Pancreas (tissue), 10 donors: ENCODE measurements around the gene NSDHL. TPM values are rescaled to one million over a fixed set of nuclear protein-coding genes. Genes with fewer than 3 reads are reported as not detected.

ENCODE experiments used
- ATAC-seq, 4 donors: fragments of 200-7000 bp; cut with Tn5 transposase; one replicate each; pipeline versions ENCODE4 v1.8.0 to v1.9.1; 2020; ENCODE audit warnings: mild to moderate bottlenecking in 4 of 4, moderate library complexity in 4 of 4
- DNase-seq, 6 donors: peaks; one replicate each; pipeline ENCODE4 v3.0.0-alpha.2; 2020
- FAIRE-seq: peaks from 2 replicates; lab custom pipeline; 2012; peaks lifted over from hg19 to GRCh38; lab: Jason Lieb, UNC
- H3K27ac ChIP-seq, 4 donors: fragments of 200-600 bp; sonication (generic); 1 replicate in 3 of 4; 2 replicates in 1 of 4; pipeline versions ENCODE4 v1.5.0 to v1.8.0; 2020
- H3K27me3 ChIP-seq, 4 donors: fragments of 200-600 bp; one replicate each; pipeline ENCODE4 v1.8.0; 2021
- H3K36me3 ChIP-seq, 3 donors: fragments of 200-600 bp; sonication (generic) in 1 of 3; one replicate each; pipeline versions ENCODE4 v1.5.0 to v1.8.0; 2020 to 2021
- H3K4me1 ChIP-seq, 3 donors: fragments of 200-600 bp; one replicate each; pipeline ENCODE4 v1.8.0; 2021
- H3K4me3 ChIP-seq, 4 donors: fragments of 200-600 bp; sonication (generic) in 2 of 4; one replicate each; pipeline versions ENCODE4 v1.5.0 to v1.8.0; 2020 to 2021
- H3K9me3 ChIP-seq, 4 donors: fragments of 200-600 bp; one replicate each; pipeline ENCODE4 v1.8.0; 2021
- CTCF ChIP-seq, 4 donors: fragments of 200-600 bp; sonication (generic) in 3 of 4; IDR thresholded peaks; one replicate each; pipeline versions ENCODE4 v1.5.0 to v1.8.0; 2021; ENCODE audit warnings: antibody characterized with exemption in 4 of 4
- WGBS, 2 donors: extraction: QIAGEN DNeasy Blood & Tissue Kit; methylation state at CpG; one replicate each; pipeline ENCODE4 v1.1.7; 2013; 5-methylcytosine and 5-hydroxymethylcytosine counted together
- intact Hi-C, 3 donors: fragments of 100-400 bp; cut with DNase I; formaldehyde crosslinking; loops; one replicate each; pipeline versions ENCODE4 v1.11.1 to v1.14.2; 2022
- polyA plus RNA-seq, 2 donors: library from polyadenylated mRNA; stranded (reverse); fragments of 200-250 nt; gene quantifications; one replicate each; pipeline ENCODE4 v1.2.3, GENCODE V29; 2013
- total RNA-seq, 6 donors: library from RNA; stranded (reverse); fragmentation: NEBNext Ultra II Directional in 4 of 6; extraction: Animal tissue kit (Norgen Biotek cat#: 25700) in 4 of 6; gene quantifications; one replicate each; pipeline versions ENCODE4 v1.2.1 to v1.2.4, GENCODE V29; 2021 to 2023
- donor health status: healthy with polysubstance abuse.
- donor health status: DM: no; HTN: no; CAD: no; lungs with moderate emphysema.
- donor health status: DM: no; HTN: no; CAD: no.
- donor health status: control.
- donor health status: control.
- donor health status: Bipolar disorder and iron deficiency.
- donor health status: DM: yes; HTN: yes; CAD: no.
- donor health status: DM: no; HTN: no; CAD: no.
- donor health status: DM: no; HTN: no; CAD: no.
- donor health status: DM: yes; HTN: yes; CAD: no.

The NSDHL gene
- total and polyA plus RNA-seq, 8 donors, result 4.6 to 8.3 (median 6.4) TPM

- Histone ChIP-seq H3K36me3 (no peaks in the 10 kb centered on the region), H3K4me1 (no peaks in the 10 kb centered on the region), H3K4me3 (no peak overlapping the region), H3K27me3 (no peaks in the 10 kb centered on the region), H3K27ac (no peak overlapping the region), H3K9me3 (no peaks in the 10 kb centered on the region)
- DNase-seq (no peak), FAIRE-seq (no peak), ATAC-seq (peak in 1 of 4 donors; percentile 14)
- intact Hi-C loops, result no loop called here
- TF ChIP-seq CTCF (IDR thresholded peaks at IDR 0.05), result no peak
- WGBS, 2 donors, result 63 to 66% methylated on average over 20 to 21 of the region's 21 CpGs
These were observed 87.1 kb downstream of the NSDHL start for GRCh38 chrX:152917656-152918579.

DNA sequence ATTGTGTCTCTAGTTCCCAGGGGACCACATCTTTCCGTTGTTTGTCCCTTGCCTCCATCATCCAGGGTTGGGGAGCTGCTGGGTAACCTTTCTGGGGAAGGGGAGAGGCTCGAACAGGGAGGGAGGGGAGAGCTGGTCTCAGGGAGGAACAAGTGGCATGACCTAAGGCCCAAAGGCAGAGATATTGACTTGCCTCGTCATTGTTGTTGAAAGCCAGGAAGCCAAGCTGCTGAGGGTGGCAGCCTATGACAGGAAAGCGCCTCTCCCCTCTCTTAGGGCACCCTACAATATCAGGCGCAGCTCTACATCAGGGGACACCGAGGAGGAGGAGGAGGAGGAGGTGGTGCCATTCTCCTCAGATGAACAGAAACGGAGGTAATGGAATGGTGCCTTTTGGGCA lies 87.8 kb downstream of the NSDHL start:
- Histone ChIP-seq H3K36me3 (no peaks in the 10 kb centered on the region), H3K9me3 (no peaks in the 10 kb centered on the region), H3K4me3 (no peak overlapping the region), H3K27ac (no peak overlapping the region), H3K27me3 (no peaks in the 10 kb centered on the region), H3K4me1 (no peaks in the 10 kb centered on the region)
- 61 to 67% methylated on average over 6 to 7 of the region's 7 CpGs for WGBS, 2 donors
- ATAC-seq, result no peak
- FAIRE-seq, result no peak
- intact Hi-C loops, result no loop called here
- no peak for TF ChIP-seq CTCF (IDR thresholded peaks at IDR 0.05)
- no peak for DNase-seq

Other genes with a start within 250 kb of the NSDHL start
- gene GABRQ, start 193.2 kb upstream of the NSDHL start, total RNA-seq, result not detected
- not detected for gene GABRQ, start 193.2 kb upstream of the NSDHL start, polyA plus RNA-seq
- gene MAGEA3, start 132.3 kb upstream of the NSDHL start, total RNA-seq, result under 1 TPM in 1 of 6 donors, not detected in 5; 0.16 TPM
- gene MAGEA3, start 132.3 kb upstream of the NSDHL start, polyA plus RNA-seq, result not detected
- gene CSAG2, start 121.8 kb upstream of the NSDHL start, total RNA-seq, result not detected
- gene CSAG2, start 121.8 kb upstream of the NSDHL start, polyA plus RNA-seq, result not detected
- gene MAGEA2B, start 116.4 kb upstream of the NSDHL start, total RNA-seq, result not detected
- gene MAGEA2B, start 116.4 kb upstream of the NSDHL start, polyA plus RNA-seq, result not detected
- not detected for gene CSAG1, start 97.3 kb upstream of the NSDHL start, total RNA-seq
- gene CSAG1, start 97.3 kb upstream of the NSDHL start, polyA plus RNA-seq, result not detected
- under 1 TPM in 1 of 6 donors, not detected in 5; 0.13 TPM for gene MAGEA12, start 97.3 kb upstream of the NSDHL start, total RNA-seq
- not detected for gene MAGEA12, start 97.3 kb upstream of the NSDHL start, polyA plus RNA-seq
- not detected for gene MAGEA2, start 77.2 kb upstream of the NSDHL start, total RNA-seq
- not detected for gene MAGEA2, start 77.2 kb upstream of the NSDHL start, polyA plus RNA-seq
- gene CSAG3, start 71.8 kb upstream of the NSDHL start, total RNA-seq, result not detected
- gene CSAG3, start 71.8 kb upstream of the NSDHL start, polyA plus RNA-seq, result not detected
- not detected for gene MAGEA6, start 61.4 kb upstream of the NSDHL start, total RNA-seq
- gene MAGEA6, start 61.4 kb upstream of the NSDHL start, polyA plus RNA-seq, result not detected
- 10 to 100 TPM in 3 of 6 donors, 1 to 10 TPM in 3; 6.6 to 16.7 (median 10.1) TPM for gene CETN2, start 306 bp upstream of the NSDHL start, total RNA-seq
- 10 to 100 TPM; 19.4 to 31.4 TPM for gene CETN2, start 306 bp upstream of the NSDHL start, polyA plus RNA-seq
- gene ZNF185, start 67.0 kb downstream of the NSDHL start, total RNA-seq, result 1 to 10 TPM; 2.4 to 5.0 (median 3.0) TPM
- gene ZNF185, start 67.0 kb downstream of the NSDHL start, polyA plus RNA-seq, result 1 to 10 TPM; 2.2 to 4.8 TPM
- not detected for gene PNMA5, start 163.1 kb downstream of the NSDHL start, total RNA-seq
- gene PNMA5, start 163.1 kb downstream of the NSDHL start, polyA plus RNA-seq, result not detected
- gene PNMA3, start 225.4 kb downstream of the NSDHL start, total RNA-seq, result under 1 TPM; 0.16 to 0.43 (median 0.19) TPM
- 1 to 10 TPM in 1 of 2 donors, under 1 TPM in 1; 0.34 to 2.3 TPM for gene PNMA3, start 225.4 kb downstream of the NSDHL start, polyA plus RNA-seq
- gene PNMA6A, start 241.4 kb downstream of the NSDHL start, total RNA-seq, result 1 to 10 TPM in 1 of 6 donors, under 1 TPM in 5; 0.37 to 1.0 (median 0.65) TPM
- 1 to 10 TPM in 1 of 2 donors, under 1 TPM in 1; 0.91 to 2.3 TPM for gene PNMA6A, start 241.4 kb downstream of the NSDHL start, polyA plus RNA-seq